HL-60 (cell line): Measurements from ENCODE around the gene CFL1.

Experiments used
- GABPA ChIP-seq: IDR thresholded peaks from 2 replicates; pipeline ENCODE4 v1.6.1; 2012; ENCODE audit warnings: low read depth
- TF ChIP-seq, protein P1 (sequence below): IDR thresholded peaks from one replicate; pipeline ENCODE4 v1.5.1; 2011; ENCODE audit warnings: low read length, control low read depth, inconsistent platforms; ENCODE audit not compliant: insufficient read depth

DNA sequence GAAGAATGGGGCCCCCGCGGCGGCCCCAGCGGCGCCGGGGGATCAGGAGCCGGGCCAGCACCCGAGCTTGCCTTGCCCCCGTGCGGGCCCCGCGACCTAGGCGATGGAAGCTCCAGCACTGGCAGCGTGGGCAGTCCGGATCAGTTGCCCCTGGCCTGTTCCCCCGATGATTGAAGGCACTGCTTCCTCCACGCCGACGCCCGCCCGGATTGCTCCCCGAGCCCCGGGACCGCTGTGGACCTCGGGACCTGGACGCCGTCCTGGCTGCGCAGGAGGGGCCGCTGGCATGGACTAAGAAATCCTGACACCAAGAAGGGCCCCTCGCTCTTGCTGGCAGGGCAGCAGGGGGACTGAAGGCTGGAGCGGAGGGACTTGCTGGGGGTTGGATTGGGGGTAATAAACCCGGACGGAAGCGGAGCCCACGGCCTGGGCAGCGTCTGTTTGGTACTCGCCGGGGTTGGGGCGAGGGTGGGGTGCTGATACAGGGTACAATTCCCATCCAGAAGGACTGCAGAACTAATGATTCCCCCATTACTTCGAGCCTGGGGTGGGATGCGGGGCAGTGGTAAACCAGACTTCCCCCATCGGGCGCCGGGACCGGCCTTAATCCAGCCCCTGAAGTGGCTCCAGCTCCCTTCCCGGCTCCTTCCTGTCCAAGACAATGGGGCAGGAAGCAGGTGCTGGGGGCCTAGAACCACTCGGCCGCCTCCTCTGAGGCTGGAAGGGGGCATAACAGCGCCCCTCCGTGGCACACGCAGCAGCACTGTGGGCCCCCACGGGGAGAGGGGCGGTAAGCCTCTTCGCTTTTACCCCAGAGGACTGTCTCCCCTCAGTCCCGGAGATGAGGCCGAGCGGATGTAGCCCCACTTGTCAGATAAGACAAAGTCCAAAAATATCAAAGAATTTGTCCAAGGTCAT, 33.5 kb upstream of the CFL1 start:
- no peak for TF ChIP-seq GABPA
- TF ChIP-seq, protein P1, sequence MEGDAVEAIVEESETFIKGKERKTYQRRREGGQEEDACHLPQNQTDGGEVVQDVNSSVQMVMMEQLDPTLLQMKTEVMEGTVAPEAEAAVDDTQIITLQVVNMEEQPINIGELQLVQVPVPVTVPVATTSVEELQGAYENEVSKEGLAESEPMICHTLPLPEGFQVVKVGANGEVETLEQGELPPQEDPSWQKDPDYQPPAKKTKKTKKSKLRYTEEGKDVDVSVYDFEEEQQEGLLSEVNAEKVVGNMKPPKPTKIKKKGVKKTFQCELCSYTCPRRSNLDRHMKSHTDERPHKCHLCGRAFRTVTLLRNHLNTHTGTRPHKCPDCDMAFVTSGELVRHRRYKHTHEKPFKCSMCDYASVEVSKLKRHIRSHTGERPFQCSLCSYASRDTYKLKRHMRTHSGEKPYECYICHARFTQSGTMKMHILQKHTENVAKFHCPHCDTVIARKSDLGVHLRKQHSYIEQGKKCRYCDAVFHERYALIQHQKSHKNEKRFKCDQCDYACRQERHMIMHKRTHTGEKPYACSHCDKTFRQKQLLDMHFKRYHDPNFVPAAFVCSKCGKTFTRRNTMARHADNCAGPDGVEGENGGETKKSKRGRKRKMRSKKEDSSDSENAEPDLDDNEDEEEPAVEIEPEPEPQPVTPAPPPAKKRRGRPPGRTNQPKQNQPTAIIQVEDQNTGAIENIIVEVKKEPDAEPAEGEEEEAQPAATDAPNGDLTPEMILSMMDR, result no peak
